Caco-2 (cell line): ENCODE data around the gene ZNF407. TPM values are rescaled to one million over a fixed set of nuclear protein-coding genes. Genes with fewer than 3 reads are reported as not detected.

Experiments used
- BruUV-seq: library from RNA; stranded (reverse); fragments of 400-500 nt; replicated peaks from 2 replicates; lab custom pipeline; 2021; lab: Mats Ljungman, UMichigan
- CTCF ChIA-PET: fragments of 300-600 bp; sonication (Branson Sonifier 250); formaldehyde crosslinking; loops from one replicate; lab custom pipeline; 2022; ENCODE audit warnings: antibody characterized with exemption; lab: Charles Lee
- POLR2A ChIA-PET: fragments of 300-600 bp; sonication (Branson Sonifier 250); formaldehyde crosslinking; loops from one replicate; lab custom pipeline; 2022; ENCODE audit warnings: antibody characterized with exemption; lab: Charles Lee
- DNase-seq, 2 experiments: peaks; one replicate each; pipeline versions ENCODE4 v3.0.0 to v3.0.0-alpha.2; 2020 to 2022
- H3K27me3 ChIP-seq: replicated peaks from 2 replicates; pipeline ENCODE4 v1.6.0; 2011; ENCODE audit warnings: low read length; ENCODE audit not compliant: control insufficient read depth, insufficient read depth
- H3K36me3 ChIP-seq: 2 replicates; pipeline ENCODE4 v1.5.1; 2011; ENCODE audit warnings: low read length; ENCODE audit not compliant: control insufficient read depth, insufficient read depth
- H3K4me1 ChIP-seq: fragments of 250-450 bp; sonication (Bioruptor Pico); 2 replicates; pipeline ENCODE4 v1.5.1; 2020; ENCODE audit warnings: mild to moderate bottlenecking
- H3K4me3 ChIP-seq: 2 replicates; pipeline ENCODE4 v1.5.1; 2011; ENCODE audit warnings: low read depth, mild to moderate bottlenecking, control low read depth, low read length
- H3K9me3 ChIP-seq: fragments of 250-450 bp; sonication (Bioruptor Pico); 2 replicates; pipeline ENCODE4 v1.5.1; 2020; ENCODE audit warnings: mild to moderate bottlenecking, moderate library complexity
- H3K27ac Mint-ChIP-seq: one replicate; pipeline ENCODE4 v1.8.0; 2022; ENCODE audit warnings: mixed read lengths; ENCODE audit not compliant: unreplicated experiment
- H3K27me3 Mint-ChIP-seq: one replicate; pipeline ENCODE4 v1.8.0; 2022; ENCODE audit warnings: mixed read lengths; ENCODE audit not compliant: insufficient read depth, unreplicated experiment
- H3K36me3 Mint-ChIP-seq: one replicate; pipeline ENCODE4 v1.8.0; 2022; ENCODE audit warnings: mild to moderate bottlenecking, mixed read lengths; ENCODE audit not compliant: insufficient read depth, unreplicated experiment
- H3K4me1 Mint-ChIP-seq: one replicate; pipeline ENCODE4 v1.8.0; 2022; ENCODE audit warnings: low read depth, mixed read lengths; ENCODE audit not compliant: unreplicated experiment
- H3K4me3 Mint-ChIP-seq: one replicate; pipeline ENCODE4 v1.8.0; 2022; ENCODE audit warnings: mild to moderate bottlenecking, moderate library complexity, mixed read lengths; ENCODE audit not compliant: unreplicated experiment
- H3K9me3 Mint-ChIP-seq: one replicate; pipeline ENCODE4 v1.8.0; 2022; ENCODE audit warnings: mixed read lengths; ENCODE audit not compliant: unreplicated experiment
- CTCF ChIP-seq, 2 experiments: fragments of 200-600 bp in 1 of 2; IDR thresholded peaks; 1 replicate in 1 of 2; 2 replicates in 1 of 2; pipeline versions ENCODE4 v1.5.1 to v1.8.0; 2011 to 2022; ENCODE audit warnings: antibody characterized with exemption in 1 of 2, control low read depth in 1 of 2, inconsistent platforms in 1 of 2, low read depth in 1 of 2, low read length in 1 of 2, mild to moderate bottlenecking in 1 of 2, moderate library complexity in 1 of 2; ENCODE audit not compliant: insufficient read depth in 1 of 2, severe bottlenecking in 1 of 2, unreplicated experiment in 1 of 2
- intact Hi-C: fragments of 100-400 bp; cut with micrococcal nuclease; formaldehyde crosslinking; loops from one replicate; pipeline ENCODE4 v1.10.0; 2022; ENCODE audit not compliant: unreplicated experiment
- total RNA-seq: library from RNA; stranded (reverse); gene quantifications from 2 replicates; pipeline ENCODE4 v1.2.3, GENCODE V29; 2022

Gene ZNF407
- total RNA-seq, 1 experiment from 2014 or later, result 4.7 TPM

DNA sequence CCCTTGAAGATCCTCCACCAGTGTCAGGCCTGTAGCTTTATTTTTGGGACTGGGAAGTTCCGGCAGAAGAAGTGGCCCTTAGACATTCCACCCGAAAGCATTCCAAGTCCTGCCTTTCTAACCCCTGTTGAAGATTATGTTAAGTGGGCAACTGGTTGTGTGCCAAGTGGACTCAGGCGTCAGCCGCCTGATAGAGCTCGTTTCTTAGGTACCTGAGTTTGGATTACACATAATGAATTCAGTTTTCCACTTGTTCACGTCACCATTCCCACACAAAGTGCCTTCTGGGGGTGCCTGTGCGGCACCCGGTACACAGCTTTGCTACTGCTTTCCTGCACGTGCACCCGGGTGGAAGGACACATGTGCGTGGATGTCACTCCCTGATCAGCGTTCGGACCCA, 454.8 kb downstream of the ZNF407 start:
- no peaks in the 10 kb centered on the region for H3K27me3 Mint-ChIP-seq
- no peak for DNase-seq
- ChIA-PET CTCF (no interaction called here), POLR2A (no interaction called here)
- no peaks in the 10 kb centered on the region for H3K9me3 Mint-ChIP-seq
- Histone ChIP-seq H3K4me3 (no peak overlapping the region), H3K27me3 (no peaks in the 10 kb centered on the region), H3K4me1 (no peaks in the 10 kb centered on the region), H3K36me3 (no peaks in the 10 kb centered on the region), H3K9me3 (no peaks in the 10 kb centered on the region)
- H3K36me3 Mint-ChIP-seq, result no peaks in the 10 kb centered on the region
- intact Hi-C loops, result no loop called here
- H3K4me3 Mint-ChIP-seq, result no peak overlapping the region
- H3K4me1 Mint-ChIP-seq, result no peaks in the 10 kb centered on the region
- H3K27ac Mint-ChIP-seq, result no peak overlapping the region
- no TSS peak for BruUV-seq
- TF ChIP-seq CTCF (IDR thresholded peaks at IDR 0.05; ENCODE audit: insufficient read depth in 1 of 2, low read depth in 1 of 2, low read length in 1 of 2, severe bottlenecking in 1 of 2, unreplicated experiment in 1 of 2), result no peak

DNA sequence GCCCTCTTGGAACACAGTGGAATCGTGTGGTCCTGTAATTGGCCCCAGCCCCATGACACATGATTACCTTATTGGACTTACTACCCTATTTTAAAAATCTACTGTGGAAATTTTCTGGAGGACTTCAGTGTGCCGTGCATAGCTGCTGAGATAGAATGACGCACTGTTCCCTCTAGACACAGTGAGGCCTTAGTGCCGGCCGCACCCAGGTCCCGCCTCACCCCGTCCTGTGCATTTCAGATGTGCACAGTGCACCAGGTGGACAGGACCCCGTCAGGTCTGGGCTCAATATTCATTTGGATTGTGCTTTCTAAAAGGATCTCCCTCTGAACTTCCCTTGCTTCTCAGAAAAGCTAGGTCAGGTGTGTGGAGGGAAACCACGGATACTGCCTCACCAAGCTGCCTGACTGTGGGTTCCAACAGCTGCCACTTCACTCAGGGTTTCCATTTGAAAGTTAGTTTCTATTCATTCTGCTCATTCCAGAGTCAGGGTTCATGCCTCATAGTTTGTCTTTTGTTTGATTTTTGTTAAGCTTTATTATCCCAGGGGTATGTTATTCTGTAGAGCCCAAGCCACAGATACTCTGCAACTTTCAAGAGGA, 455.5 kb downstream of the ZNF407 start:
- Mint-ChIP-seq H3K27me3 (no peaks in the 10 kb centered on the region), H3K4me1 (no peaks in the 10 kb centered on the region), H3K9me3 (no peaks in the 10 kb centered on the region), H3K27ac (no peak overlapping the region), H3K4me3 (no peak overlapping the region), H3K36me3 (no peaks in the 10 kb centered on the region)
- H3K27me3 ChIP-seq, result no peaks in the 10 kb centered on the region
- POLR2A ChIA-PET, result no interaction called here
- no peak for TF ChIP-seq CTCF (IDR thresholded peaks at IDR 0.05; ENCODE audit: insufficient read depth in 1 of 2, low read depth in 1 of 2, low read length in 1 of 2, severe bottlenecking in 1 of 2, unreplicated experiment in 1 of 2)
- CTCF ChIA-PET, result no interaction called here
- intact Hi-C loops, result no loop called here
- no peaks in the 10 kb centered on the region for H3K4me1 ChIP-seq
- no peak overlapping the region for H3K4me3 ChIP-seq
- no peak for DNase-seq
- BruUV-seq, result no TSS peak
- no peaks in the 10 kb centered on the region for H3K9me3 ChIP-seq
- no peaks in the 10 kb centered on the region for H3K36me3 ChIP-seq

DNA sequence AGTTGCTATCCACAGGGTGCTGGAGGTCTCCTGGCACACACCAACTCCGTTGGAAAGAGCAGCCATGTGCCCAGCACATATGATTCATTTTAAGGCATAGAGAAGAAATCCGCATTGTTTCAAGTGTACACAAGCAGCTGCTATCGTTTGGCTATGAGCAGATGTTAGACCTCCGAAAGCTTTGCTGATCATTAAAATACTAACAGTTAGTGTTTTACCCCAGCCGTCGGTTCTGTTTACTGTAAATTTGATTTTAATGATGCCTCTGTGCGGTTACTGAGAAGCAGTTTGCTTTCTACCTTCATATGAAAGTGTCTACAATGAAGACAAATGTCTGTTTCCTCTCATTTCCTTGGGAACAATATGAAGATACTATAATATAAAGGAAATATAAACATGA, 456.4 kb downstream of the ZNF407 start:
- Histone ChIP-seq H3K4me1 (no peaks in the 10 kb centered on the region), H3K27me3 (no peaks in the 10 kb centered on the region), H3K9me3 (no peaks in the 10 kb centered on the region), H3K4me3 (no peak overlapping the region), H3K36me3 (no peaks in the 10 kb centered on the region)
- no peak for DNase-seq
- intact Hi-C loops, result no loop called here
- no peak overlapping the region for H3K27ac Mint-ChIP-seq
- no peak for TF ChIP-seq CTCF (IDR thresholded peaks at IDR 0.05; ENCODE audit: insufficient read depth in 1 of 2, low read depth in 1 of 2, low read length in 1 of 2, severe bottlenecking in 1 of 2, unreplicated experiment in 1 of 2)
- H3K27me3 Mint-ChIP-seq, result no peaks in the 10 kb centered on the region
- H3K4me1 Mint-ChIP-seq, result no peaks in the 10 kb centered on the region
- no peaks in the 10 kb centered on the region for H3K9me3 Mint-ChIP-seq
- H3K4me3 Mint-ChIP-seq, result no peak overlapping the region
- no TSS peak for BruUV-seq
- ChIA-PET POLR2A (no interaction called here), CTCF (no interaction called here)
- no peaks in the 10 kb centered on the region for H3K36me3 Mint-ChIP-seq
